BLaER1 treated with 17β-estradiol and CSF1 and Interleukin-3, amounts not matched to agents 10 nM and 100 nM (cell line): ENCODE results near the gene TMEM236.

Experiments used
- H3K27ac ChIP-seq, 11 experiments: shearing (Covaris generic); formaldehyde crosslinking; 2 replicates each; pipeline ENCODE4 v1.8.1; 2022
- H3K27me3 ChIP-seq, 11 experiments: shearing (Covaris generic); formaldehyde crosslinking; 2 replicates each; pipeline ENCODE4 v1.8.1; 2022
- H3K36me3 ChIP-seq, 11 experiments: shearing (Covaris generic); formaldehyde crosslinking; 2 replicates each; pipeline ENCODE4 v1.8.1; 2022
- H3K4me1 ChIP-seq, 10 experiments: shearing (Covaris generic); formaldehyde crosslinking; 2 replicates each; pipeline ENCODE4 v1.8.1; 2022
- H3K4me2 ChIP-seq, 11 experiments: shearing (Covaris generic); formaldehyde crosslinking; 2 replicates each; pipeline ENCODE4 v1.8.1; 2022
- H3K4me3 ChIP-seq, 10 experiments: shearing (Covaris generic); formaldehyde crosslinking; 2 replicates each; pipeline ENCODE4 v1.8.1; 2022
- H3K9ac ChIP-seq, 11 experiments: shearing (Covaris generic); formaldehyde crosslinking; 2 replicates each; pipeline ENCODE4 v1.8.1; 2022
- H3K9me3 ChIP-seq, 11 experiments: shearing (Covaris generic); formaldehyde crosslinking; replicated peaks in 1 of 11; 2 replicates each; pipeline ENCODE4 v1.8.1; 2022
- H4K20me1 ChIP-seq, 11 experiments: shearing (Covaris generic); formaldehyde crosslinking; 2 replicates each; pipeline ENCODE4 v1.8.1; 2022
- Cebpa-rat ChIP-seq, 11 experiments: shearing (Covaris generic); IDR thresholded peaks; 2 replicates each; pipeline ENCODE4 v1.8.1; 2022

Gene TMEM236

DNA sequence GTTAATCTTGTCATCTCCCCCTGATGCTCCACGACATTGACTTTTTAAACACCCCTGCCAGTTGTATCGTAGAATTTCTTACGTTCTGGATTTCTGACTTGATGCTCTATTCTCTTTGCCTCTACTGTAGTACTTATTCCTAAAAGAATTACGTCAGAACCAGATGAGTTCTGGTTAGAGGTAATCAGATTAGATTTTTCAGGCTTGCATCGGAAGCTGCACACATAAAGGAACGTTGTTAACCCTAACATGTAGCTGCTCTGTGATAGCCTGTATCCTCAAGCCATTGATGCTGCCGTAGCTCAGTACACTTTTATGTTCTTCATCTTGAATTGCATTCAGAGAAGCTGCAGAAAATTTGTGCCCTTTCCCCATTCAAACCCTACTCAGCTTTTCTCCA is 26.3 kb upstream of the TMEM236 start:
- Histone ChIP-seq H3K4me2 (no peak overlapping the region), H3K9me3 (peaks cover 0 to 17% (median 12%) of the 10 kb centered on the region in 11 experiments; a peak in 18 of 22 replicates), H4K20me1 (no peaks in the 10 kb centered on the region), H3K9ac (no peak overlapping the region), H3K27me3 (no peaks in the 10 kb centered on the region), H3K4me3 (no peak overlapping the region), H3K4me1 (no peaks in the 10 kb centered on the region), H3K27ac (no peak overlapping the region), H3K36me3 (peaks cover 0 to 16% (median 10%) of the 10 kb centered on the region in 11 experiments; a peak in 14 of 22 replicates)
- no peak for TF ChIP-seq Cebpa-rat (IDR thresholded peaks at IDR 0.05)

- H4K20me1 ChIP-seq, result no peaks in the 10 kb centered on the region
- H3K4me2 ChIP-seq, result no peak overlapping the region
- no peak overlapping the region for H3K27ac ChIP-seq
- no peaks in the 10 kb centered on the region for H3K27me3 ChIP-seq
- no peaks in the 10 kb centered on the region for H3K36me3 ChIP-seq
- no peaks in the 10 kb centered on the region for H3K9me3 ChIP-seq
- peaks cover 0 to 3% (median 0%) of the 10 kb centered on the region in 10 experiments; a peak in 5 of 20 replicates for H3K4me1 ChIP-seq
- no peak overlapping the region for H3K9ac ChIP-seq
- TF ChIP-seq Cebpa-rat (IDR thresholded peaks at IDR 0.05), result no peak
- no peak overlapping the region for H3K4me3 ChIP-seq
Measured at GRCh38 chr10:17729630-17730029, 22.4 kb upstream of the TMEM236 start.

GRCh38 chr10:17730667-17731066 is 21.3 kb upstream of the TMEM236 start:
- Histone ChIP-seq H3K9ac (no peak overlapping the region), H3K4me1 (peaks cover 0 to 13% (median 0%) of the 10 kb centered on the region in 10 experiments; a peak in 7 of 20 replicates), H3K27me3 (no peaks in the 10 kb centered on the region), H3K4me2 (no peak overlapping the region), H3K36me3 (no peaks in the 10 kb centered on the region), H4K20me1 (no peaks in the 10 kb centered on the region), H3K27ac (no peak overlapping the region), H3K4me3 (no peak overlapping the region), H3K9me3 (no peaks in the 10 kb centered on the region)
- TF ChIP-seq Cebpa-rat (IDR thresholded peaks at IDR 0.05), result no peak

DNA sequence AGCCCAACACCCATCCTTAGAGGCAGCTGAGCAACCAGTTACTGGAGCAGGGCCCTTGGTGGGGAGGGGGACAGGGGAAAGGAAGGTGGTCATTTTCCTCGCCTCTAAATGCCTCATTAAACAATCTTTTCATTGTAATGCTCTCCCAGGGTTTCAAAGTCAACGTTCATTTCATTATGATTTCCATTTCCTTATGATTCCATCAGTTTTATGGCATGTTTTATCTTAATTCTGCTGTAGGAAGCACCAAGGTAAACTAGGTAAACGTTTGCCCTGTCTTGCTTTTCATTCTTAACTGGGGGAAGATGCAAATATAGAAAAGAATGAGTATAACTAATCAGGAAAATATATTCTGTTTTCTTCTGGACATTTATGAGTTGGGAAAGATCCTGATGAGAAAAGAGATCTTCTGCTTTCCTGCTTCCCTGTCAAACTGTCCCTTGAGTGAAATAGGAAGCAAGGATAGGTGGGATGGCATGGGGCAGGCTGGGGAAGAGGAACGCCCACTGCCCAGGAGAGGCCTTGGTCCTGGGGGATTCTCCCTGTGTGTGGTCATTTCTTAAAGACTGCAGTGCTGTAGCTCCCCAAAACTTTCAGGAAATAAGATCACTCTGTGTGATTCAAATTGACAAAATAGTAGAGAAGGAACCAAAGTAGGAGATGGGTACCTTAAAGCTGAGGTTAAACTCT is 20.5 kb upstream of the TMEM236 start:
- TF ChIP-seq Cebpa-rat (IDR thresholded peaks at IDR 0.05), result no peak
- Histone ChIP-seq H3K4me2 (no peak overlapping the region), H3K4me3 (no peak overlapping the region), H3K9ac (no peak overlapping the region), H3K27me3 (no peaks in the 10 kb centered on the region), H3K9me3 (no peaks in the 10 kb centered on the region), H3K27ac (no peak overlapping the region), H3K36me3 (no peaks in the 10 kb centered on the region), H4K20me1 (no peaks in the 10 kb centered on the region), H3K4me1 (peaks cover 0 to 13% (median 0%) of the 10 kb centered on the region in 10 experiments; a peak in 7 of 20 replicates)

DNA sequence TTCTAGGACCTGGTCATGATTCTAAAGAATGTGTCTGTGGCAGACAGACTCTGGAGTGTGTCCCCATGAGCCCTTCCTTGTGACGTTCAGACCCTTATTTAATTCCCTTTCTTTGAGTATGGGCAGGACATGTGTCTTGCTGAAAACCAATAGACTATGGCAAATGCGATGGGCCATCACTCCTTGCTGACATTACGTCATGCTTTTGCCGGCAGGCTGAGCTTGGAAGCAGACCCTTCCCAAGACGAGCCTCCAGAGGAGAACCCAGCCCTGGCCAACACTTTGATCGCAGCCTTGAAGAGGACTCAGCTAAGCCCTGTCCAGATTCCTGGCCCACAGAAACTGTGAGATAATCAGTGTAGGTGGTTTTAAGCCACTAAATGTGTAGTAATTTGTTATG is 18.4 kb upstream of the TMEM236 start:
- Histone ChIP-seq H3K4me1 (peaks cover 0 to 29% (median 4%) of the 10 kb centered on the region in 10 experiments; a peak in 8 of 20 replicates), H3K9me3 (no peaks in the 10 kb centered on the region), H3K4me3 (no peak overlapping the region), H3K36me3 (no peaks in the 10 kb centered on the region), H3K9ac (no peak overlapping the region), H4K20me1 (no peaks in the 10 kb centered on the region; a peak in 1 of 22 replicates), H3K27ac (no peak overlapping the region), H3K27me3 (no peaks in the 10 kb centered on the region), H3K4me2 (no peak overlapping the region)
- no peak for TF ChIP-seq Cebpa-rat (IDR thresholded peaks at IDR 0.05)

GRCh38 chr10:17734432-17735080 is 17.4 kb upstream of the TMEM236 start:
- no peak for TF ChIP-seq Cebpa-rat (IDR thresholded peaks at IDR 0.05)

DNA sequence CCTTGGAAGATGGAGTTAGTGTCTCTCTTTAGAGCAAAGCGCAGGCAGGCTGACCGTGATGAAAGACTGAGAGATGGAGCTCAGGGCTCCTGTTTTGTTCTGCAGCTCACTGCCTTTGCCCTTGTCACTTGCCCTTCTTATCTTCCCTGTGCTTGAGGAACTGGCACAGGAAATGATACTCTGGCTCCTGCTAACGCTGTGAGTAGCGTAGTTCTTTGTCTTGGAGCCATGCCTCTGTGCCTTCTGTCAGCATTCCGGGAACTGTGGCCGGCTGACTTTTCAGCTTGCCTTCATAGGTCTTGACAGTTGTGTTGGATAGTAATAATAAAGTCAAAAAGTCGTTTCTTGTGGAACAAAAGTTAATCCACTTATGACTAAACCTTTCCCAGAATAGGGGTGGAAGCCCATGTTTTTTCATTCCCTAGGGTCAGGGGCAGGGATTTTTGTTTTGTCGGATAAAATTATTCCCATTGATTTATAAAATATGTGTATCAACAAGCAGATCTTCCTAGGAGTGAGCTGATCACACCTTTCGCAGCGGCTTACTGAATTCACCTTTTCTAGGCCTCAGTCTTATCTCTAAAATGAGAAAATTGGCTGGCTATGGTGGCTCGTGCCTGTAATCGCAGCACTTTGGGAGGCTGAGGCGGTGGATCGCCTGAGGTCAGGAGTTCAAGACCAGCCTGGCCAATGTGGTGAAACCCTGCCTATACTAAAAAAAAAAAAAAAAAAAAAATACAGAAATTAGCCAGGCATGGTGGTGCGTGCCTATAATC is 16.6 kb upstream of the TMEM236 start:
- Histone ChIP-seq H3K4me2 (peak overlapping the region in 4 of 11 experiments; percentile 4 to 62 (median 30); a peak in 5 of 22 replicates), H4K20me1 (no peaks in the 10 kb centered on the region; a peak in 1 of 22 replicates), H3K9me3 (no peaks in the 10 kb centered on the region), H3K27ac (no peak overlapping the region), H3K36me3 (no peaks in the 10 kb centered on the region), H3K4me1 (peaks cover 0 to 33% (median 4%) of the 10 kb centered on the region in 10 experiments; a peak in 8 of 20 replicates), H3K27me3 (no peaks in the 10 kb centered on the region), H3K4me3 (no peak overlapping the region), H3K9ac (no peak overlapping the region)
- no peak for TF ChIP-seq Cebpa-rat (IDR thresholded peaks at IDR 0.05)

More at GRCh38 chr10:17734432-17735080, 17.4 kb upstream of the TMEM236 start:
- H3K27me3 ChIP-seq, result no peaks in the 10 kb centered on the region
- H4K20me1 ChIP-seq, result no peaks in the 10 kb centered on the region; a peak in 1 of 22 replicates
- no peaks in the 10 kb centered on the region for H3K36me3 ChIP-seq
- no peaks in the 10 kb centered on the region for H3K9me3 ChIP-seq
- no peak overlapping the region for H3K4me3 ChIP-seq
- peak overlapping the region in 3 of 11 experiments; percentile 10 to 62 (median 49); a peak in 4 of 22 replicates for H3K4me2 ChIP-seq
- H3K4me1 ChIP-seq, result peaks cover 0 to 33% (median 4%) of the 10 kb centered on the region in 10 experiments; a peak in 8 of 20 replicates
- H3K9ac ChIP-seq, result no peak overlapping the region
- H3K27ac ChIP-seq, result no peak overlapping the region

GRCh38 chr10:17736223-17736622 is 15.8 kb upstream of the TMEM236 start:
- no peaks in the 10 kb centered on the region for H3K36me3 ChIP-seq
- H3K9me3 ChIP-seq, result no peaks in the 10 kb centered on the region
- no peaks in the 10 kb centered on the region; a peak in 1 of 22 replicates for H4K20me1 ChIP-seq
- no peak for TF ChIP-seq Cebpa-rat (IDR thresholded peaks at IDR 0.05)
- H3K4me2 ChIP-seq, result no peak overlapping the region
- peaks cover 0 to 33% (median 4%) of the 10 kb centered on the region in 10 experiments; a peak in 8 of 20 replicates for H3K4me1 ChIP-seq
- H3K9ac ChIP-seq, result no peak overlapping the region
- H3K4me3 ChIP-seq, result no peak overlapping the region
- no peak overlapping the region for H3K27ac ChIP-seq
- no peaks in the 10 kb centered on the region for H3K27me3 ChIP-seq
